HCT116 (cell line): ENCODE measurements around the gene CARNS1. TPM values are rescaled to one million over a fixed set of nuclear protein-coding genes. Genes with fewer than 3 reads are reported as not detected.

Source experiments
- ATAC-seq: fragments of 200-7000 bp; cut with Tn5 transposase; 2 replicates; pipeline ENCODE4 v1.9.1; 2020; ENCODE audit warnings: mild to moderate bottlenecking, moderate library complexity
- BruUV-seq: library from RNA; stranded (reverse); fragments of 400-500 nt; replicated peaks from 2 replicates; lab custom pipeline; 2021; lab: Mats Ljungman, UMichigan
- CTCF ChIA-PET: fragments of 300-600 bp; sonication (Branson Sonifier 250); formaldehyde crosslinking; loops from one replicate; lab custom pipeline; 2021; ENCODE audit warnings: antibody characterized with exemption; lab: Charles Lee
- POLR2A ChIA-PET: fragments of 300-600, 350-600 bp; sonication (Branson Sonifier 250); formaldehyde crosslinking; loops from one replicate; lab custom pipeline; 2021; ENCODE audit warnings: antibody characterized with exemption; lab: Charles Lee
- RAD21 ChIA-PET, 2 experiments: fragments of 300-600 bp; sonication (Branson Sonifier 250); formaldehyde crosslinking; loops; one replicate each; lab custom pipeline; 2023; ENCODE audit warnings: low total read pairs in 2 of 2; ENCODE audit not compliant: uncharacterized antibody in 2 of 2, unreplicated experiment in 2 of 2, low non-redundant PET in 1 of 2; lab: Charles Lee
- DNase-seq: peaks from one replicate; pipeline ENCODE4 v3.0.0-alpha.2; 2010; ENCODE audit warnings: low read depth, low spot score
- H2AFZ ChIP-seq: fragments of 200-600 bp; shearing (Covaris generic), sonication (generic); 2 replicates; pipeline ENCODE4 v1.6.1; 2017; ENCODE audit warnings: low read depth, mixed run types, mixed read lengths, antibody characterized with exemption, low read length; ENCODE audit not compliant: poor library complexity, severe bottlenecking
- H3K27ac ChIP-seq: 2 replicates; pipeline ENCODE4 v1.5.1; 2012; ENCODE audit warnings: low read depth, low read length
- H3K27me3 ChIP-seq: fragments of 200-600 bp; sonication (generic); 2 replicates; pipeline ENCODE4 v1.6.1; 2016; ENCODE audit warnings: mixed run types, low read length, mixed read lengths; ENCODE audit not compliant: insufficient read depth
- H3K36me3 ChIP-seq, 2 experiments: fragments of 200-500 bp in 1 of 2; fragments of 200-600 bp in 1 of 2; sonication (Bioruptor generic) in 1 of 2; sonication (generic) in 1 of 2; 2 replicates each; pipeline versions ENCODE4 v1.5.1 to v1.6.1; 2014 to 2016; ENCODE audit warnings: low read length in 2 of 2, inconsistent platforms in 1 of 2, mixed read lengths in 1 of 2, mixed run types in 1 of 2; ENCODE audit not compliant: insufficient read depth in 2 of 2, control insufficient read depth in 1 of 2
- H3K4me1 ChIP-seq, 2 experiments: fragments of 200-600 bp in 1 of 2; sonication (generic) in 1 of 2; 2 replicates each; pipeline versions ENCODE4 v1.5.1 to v1.6.1; 2012 to 2017; ENCODE audit warnings: low read length in 2 of 2, inconsistent platforms in 1 of 2, mild to moderate bottlenecking in 1 of 2, mixed read lengths in 1 of 2, mixed run types in 1 of 2, moderate library complexity in 1 of 2; ENCODE audit not compliant: insufficient read depth in 2 of 2, control insufficient read depth in 1 of 2
- H3K4me2 ChIP-seq: fragments of 200-600 bp; sonication (generic); 2 replicates; pipeline ENCODE4 v1.6.1; 2017; ENCODE audit warnings: mixed run types, low read length, mixed read lengths
- H3K4me3 ChIP-seq, 2 experiments: fragments of 200-600 bp in 1 of 2; sonication (generic) in 1 of 2; replicated peaks in 1 of 2; 2 replicates each; pipeline ENCODE4 v1.5.1; 2011 to 2016; ENCODE audit warnings: low read length in 2 of 2, control low read depth in 1 of 2, low read depth in 1 of 2, mild to moderate bottlenecking in 1 of 2, mixed read lengths in 1 of 2, mixed run types in 1 of 2
- H3K79me2 ChIP-seq: fragments of 200-600 bp; sonication (generic); 2 replicates; pipeline ENCODE4 v1.6.1; 2017; ENCODE audit warnings: mild to moderate bottlenecking, mixed run types, low read length, moderate library complexity, mixed read lengths; ENCODE audit not compliant: insufficient read depth
- H3K9ac ChIP-seq: fragments of 200-600 bp; sonication (generic); 2 replicates; pipeline ENCODE4 v1.6.1; 2016; ENCODE audit warnings: low read length, mixed read lengths
- H3K9me2 ChIP-seq: fragments of 200-600 bp; sonication (generic), shearing (Covaris generic); 2 replicates; pipeline ENCODE4 v1.6.1; 2017; ENCODE audit warnings: mixed run types, mild to moderate bottlenecking, moderate library complexity; ENCODE audit not compliant: insufficient read depth
- H3K9me3 ChIP-seq, 2 experiments: fragments of 200-500 bp in 1 of 2; fragments of 200-600 bp in 1 of 2; sonication (Bioruptor generic) in 1 of 2; sonication (generic) in 1 of 2; 2 replicates each; pipeline ENCODE4 v1.6.1; 2014 to 2017; ENCODE audit warnings: low read length in 2 of 2, mixed read lengths in 2 of 2, inconsistent platforms in 1 of 2, low read depth in 1 of 2, mild to moderate bottlenecking in 1 of 2, mixed run types in 1 of 2, moderate library complexity in 1 of 2; ENCODE audit not compliant: control insufficient read depth in 1 of 2, insufficient read depth in 1 of 2
- H4K20me1 ChIP-seq: fragments of 200-600 bp; sonication (generic), shearing (Covaris generic); 2 replicates; pipeline ENCODE4 v1.6.1; 2017; ENCODE audit warnings: mixed run types, mild to moderate bottlenecking, moderate library complexity; ENCODE audit not compliant: insufficient read depth
- ATF3 ChIP-seq: IDR thresholded peaks from 2 replicates; pipeline ENCODE4 v1.6.1; 2012
- EGR1 ChIP-seq: IDR thresholded peaks from 2 replicates; pipeline ENCODE4 v1.6.1; 2012; ENCODE audit warnings: low read depth
- ELF1 ChIP-seq: IDR thresholded peaks from 2 replicates; pipeline ENCODE4 v1.6.1; 2012; ENCODE audit warnings: low read depth, borderline replicate concordance
- EZH2 ChIP-seq: fragments of 200-600 bp; sonication (generic); IDR thresholded peaks from 2 replicates; pipeline ENCODE4 v1.6.1; 2017; ENCODE audit warnings: antibody characterized with exemption, mixed run types
- EZH2phosphoT487 ChIP-seq: fragments of 200-600 bp; IDR thresholded peaks from 2 replicates; pipeline ENCODE4 v1.6.1; 2018; ENCODE audit warnings: antibody characterized with exemption, borderline replicate concordance
- JUND ChIP-seq: IDR thresholded peaks from 2 replicates; pipeline ENCODE4 v1.6.1; 2012
- MAX ChIP-seq: IDR thresholded peaks from 2 replicates; pipeline ENCODE4 v1.6.1; 2012
- POLR2AphosphoS5 ChIP-seq: IDR thresholded peaks from 2 replicates; pipeline ENCODE4 v1.6.1; 2011; ENCODE audit warnings: mild to moderate bottlenecking, low read depth, low read length, moderate library complexity
- SIN3A ChIP-seq: IDR thresholded peaks from 2 replicates; pipeline ENCODE4 v1.6.1; 2012; ENCODE audit warnings: low read depth
- SP1 ChIP-seq: IDR thresholded peaks from 2 replicates; pipeline ENCODE4 v1.6.1; 2012; ENCODE audit warnings: low read depth
- SRF ChIP-seq: IDR thresholded peaks from 2 replicates; pipeline ENCODE4 v1.6.1; 2012; ENCODE audit warnings: low read depth
- YY1 ChIP-seq: IDR thresholded peaks from 2 replicates; pipeline ENCODE4 v1.6.1; 2011; ENCODE audit warnings: low read length, low read depth, moderate library complexity, mild to moderate bottlenecking; ENCODE audit not compliant: insufficient replicate concordance; ENCODE audit errors: extremely low read depth
- intact Hi-C: fragments of 100-400 bp; cut with micrococcal nuclease; formaldehyde crosslinking; loops from 2 replicates; pipeline ENCODE4 v1.10.0; 2022
- total RNA-seq: library from RNA; stranded (reverse); gene quantifications from one replicate; pipeline ENCODE4 v1.2.1, GENCODE V29; 2021; ENCODE audit not compliant: unreplicated experiment
- TF ChIP-seq, protein P1 (sequence below): IDR thresholded peaks from 2 replicates; pipeline ENCODE4 v1.6.1; 2011; ENCODE audit warnings: mild to moderate bottlenecking, low read length, moderate library complexity; ENCODE audit not compliant: insufficient replicate concordance; ENCODE audit errors: extremely low read depth

Gene CARNS1
- total RNA-seq, 1 experiment from 2014 or later: 1.0 TPM

DNA sequence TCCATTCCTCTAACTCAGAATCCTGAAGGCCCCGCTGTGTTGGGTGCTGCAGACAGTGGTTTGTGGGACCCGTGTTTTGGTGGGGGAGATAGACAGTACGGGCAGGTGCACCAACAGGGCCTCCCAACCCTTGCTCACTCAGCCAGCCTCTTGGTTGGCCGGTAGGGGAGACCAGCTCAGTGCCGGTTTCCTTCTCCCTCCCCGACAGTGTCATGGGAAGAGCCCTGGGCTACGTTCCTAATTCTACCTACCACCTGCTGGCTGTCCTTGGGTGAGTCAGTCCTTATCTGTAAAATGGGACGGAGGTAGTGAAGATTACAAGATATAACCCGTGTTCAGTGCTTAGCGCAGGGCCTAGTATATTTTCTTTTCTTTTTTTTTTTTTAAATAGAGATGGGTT, 47.7 kb downstream of the CARNS1 start:
- no peaks in the 10 kb centered on the region for H4K20me1 ChIP-seq
- H3K27me3 ChIP-seq: no peaks in the 10 kb centered on the region
- DNase-seq (no peak), ATAC-seq (no peak)
- H3K9me3 ChIP-seq: no peaks in the 10 kb centered on the region
- RAD21 ChIA-PET: no interaction called here
- H3K36me3 ChIP-seq: no peaks in the 10 kb centered on the region
- peak overlapping the region; percentile 100 for H3K4me2 ChIP-seq
- TF ChIP-seq EZH2phosphoT487: no peak
- no peak for TF ChIP-seq EZH2
- no peak for TF ChIP-seq SP1
- TF ChIP-seq YY1: no peak
- TF ChIP-seq POLR2AphosphoS5: no peak
- TF ChIP-seq JUND: no peak
- no peak for TF ChIP-seq SIN3A
- TF ChIP-seq, protein P1, sequence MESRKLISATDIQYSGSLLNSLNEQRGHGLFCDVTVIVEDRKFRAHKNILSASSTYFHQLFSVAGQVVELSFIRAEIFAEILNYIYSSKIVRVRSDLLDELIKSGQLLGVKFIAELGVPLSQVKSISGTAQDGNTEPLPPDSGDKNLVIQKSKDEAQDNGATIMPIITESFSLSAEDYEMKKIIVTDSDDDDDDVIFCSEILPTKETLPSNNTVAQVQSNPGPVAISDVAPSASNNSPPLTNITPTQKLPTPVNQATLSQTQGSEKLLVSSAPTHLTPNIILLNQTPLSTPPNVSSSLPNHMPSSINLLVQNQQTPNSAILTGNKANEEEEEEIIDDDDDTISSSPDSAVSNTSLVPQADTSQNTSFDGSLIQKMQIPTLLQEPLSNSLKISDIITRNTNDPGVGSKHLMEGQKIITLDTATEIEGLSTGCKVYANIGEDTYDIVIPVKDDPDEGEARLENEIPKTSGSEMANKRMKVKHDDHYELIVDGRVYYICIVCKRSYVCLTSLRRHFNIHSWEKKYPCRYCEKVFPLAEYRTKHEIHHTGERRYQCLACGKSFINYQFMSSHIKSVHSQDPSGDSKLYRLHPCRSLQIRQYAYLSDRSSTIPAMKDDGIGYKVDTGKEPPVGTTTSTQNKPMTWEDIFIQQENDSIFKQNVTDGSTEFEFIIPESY: no peak
- no peak for TF ChIP-seq MAX
- TF ChIP-seq ATF3: no peak
- TF ChIP-seq ELF1: no peak
- TF ChIP-seq SRF: no peak
- no peak for TF ChIP-seq EGR1
- H2AFZ ChIP-seq: no peak overlapping the region
- intact Hi-C loops: no loop called here
- POLR2A ChIA-PET: no interaction called here
- CTCF ChIA-PET: no interaction called here
- H3K9me2 ChIP-seq: no peaks in the 10 kb centered on the region
- BruUV-seq: no TSS peak
- H3K27ac ChIP-seq: peak overlapping the region; percentile 98
- peaks cover 35 to 51% of the 10 kb centered on the region in 2 experiments for H3K4me1 ChIP-seq
- peaks cover 9% of the 10 kb centered on the region; the same call in 1 of the 2 replicates for H3K79me2 ChIP-seq
- H3K9ac ChIP-seq: peak overlapping the region; percentile 97
- 0 out of 4 replicates have a peak overlapping the region, but pooled peaks of 1 of the 2 experiments have one; percentile 96 for H3K4me3 ChIP-seq
